ENCODE data around the gene MLYCD. TPM values are rescaled to one million over a fixed set of nuclear protein-coding genes. Genes with fewer than 3 reads are reported as not detected.

The MLYCD gene
- total and polyA plus RNA-seq, 4 donors, result 1.6 to 9.2 (median 6.8) TPM

- Histone ChIP-seq H3K4me3 (ENCODE audit: low read length in 2 of 2) (no peak overlapping the region), H3K27me3 (ENCODE audit: control insufficient read depth in 1 of 2, insufficient read depth in 2 of 2, low read length in 1 of 2) (no peaks in the 10 kb centered on the region), H3K4me1 (ENCODE audit: control insufficient read depth in 1 of 2, insufficient read depth in 2 of 2, low read length in 2 of 2) (no peaks in the 10 kb centered on the region), H3K36me3 (ENCODE audit: control insufficient read depth in 1 of 2, insufficient read depth in 2 of 2, low read length in 1 of 2) (peaks cover 0 to 5% of the 10 kb centered on the region in 2 donors), H3K27ac (ENCODE audit: low read depth in 1 of 2, low read length in 2 of 2) (no peak overlapping the region), H3K9me3 (ENCODE audit: control insufficient read depth, low read length) (no peaks in the 10 kb centered on the region)
- ATAC-seq (ENCODE audit: low FRiP score) (no peak), DNase-seq (no peak)
- 86 to 92% methylated on average over 21 of the region's 21 CpGs for WGBS, 2 donors
- intact Hi-C loops (cut with DNase I), result loop anchor here in 1 of 2 donors (5.0 kb wide), 1 partner anchor 104 kb away; no protein-coding TSS in a partner anchor
Measured at GRCh38 chr16:83958137-83958845, 59.4 kb downstream of the MLYCD start.

GRCh38 chr16:83958846-83959565 lies 60.1 kb downstream of the MLYCD start:
- H3K4me1 ChIP-seq (ENCODE audit: control insufficient read depth in 1 of 2, insufficient read depth in 2 of 2, low read length in 2 of 2), result no peaks in the 10 kb centered on the region
- H3K27me3 ChIP-seq (ENCODE audit: control insufficient read depth in 1 of 2, insufficient read depth in 2 of 2, low read length in 1 of 2), result no peaks in the 10 kb centered on the region
- 83 to 88% methylated on average over 21 of the region's 21 CpGs for WGBS, 2 donors
- ATAC-seq (ENCODE audit: low FRiP score) (no peak), DNase-seq (no peak)
- intact Hi-C loops (cut with DNase I), result loop anchor here in 1 of 2 donors (5.0 kb wide), 1 partner anchor 103 kb away; no protein-coding TSS in a partner anchor
- H3K9me3 ChIP-seq (ENCODE audit: control insufficient read depth, low read length), result no peaks in the 10 kb centered on the region
- H3K36me3 ChIP-seq (ENCODE audit: control insufficient read depth in 1 of 2, insufficient read depth in 2 of 2, low read length in 1 of 2), result peaks cover 0 to 5% of the 10 kb centered on the region in 2 donors
- no peak overlapping the region for H3K4me3 ChIP-seq (ENCODE audit: low read length in 2 of 2)
- no peak overlapping the region for H3K27ac ChIP-seq (ENCODE audit: low read depth in 1 of 2, low read length in 2 of 2)

- H3K36me3 ChIP-seq (ENCODE audit: control insufficient read depth in 1 of 2, insufficient read depth in 2 of 2, low read length in 1 of 2), result peaks cover 0 to 5% of the 10 kb centered on the region in 2 donors
- ATAC-seq (ENCODE audit: low FRiP score), result no peak
- WGBS, 2 donors, result 89 to 90% methylated on average over 12 of the region's 12 CpGs
- no peaks in the 10 kb centered on the region for H3K27me3 ChIP-seq (ENCODE audit: control insufficient read depth in 1 of 2, insufficient read depth in 2 of 2, low read length in 1 of 2)
- DNase-seq, result no peak
- H3K27ac ChIP-seq (ENCODE audit: low read depth in 1 of 2, low read length in 2 of 2), result no peak overlapping the region
- intact Hi-C loops (cut with DNase I), result loop anchor here in 1 of 2 donors (5.0 to 10.0 kb wide), 2 partner anchors 102 to 225 kb away; partner anchors contain the start of gene TAF1C
- H3K9me3 ChIP-seq (ENCODE audit: control insufficient read depth, low read length), result no peaks in the 10 kb centered on the region
- no peak overlapping the region for H3K4me3 ChIP-seq (ENCODE audit: low read length in 2 of 2)
- no peaks in the 10 kb centered on the region for H3K4me1 ChIP-seq (ENCODE audit: control insufficient read depth in 1 of 2, insufficient read depth in 2 of 2, low read length in 2 of 2)
Measured at GRCh38 chr16:83959656-83960434, 60.9 kb downstream of the MLYCD start.

GRCh38 chr16:83960521-83961249 lies 61.8 kb downstream of the MLYCD start:
- intact Hi-C loops (cut with DNase I), result loop anchor here in 1 of 2 donors (10.0 kb wide), 1 partner anchor 224 kb away; the partner anchor contains the start of gene TAF1C

GRCh38 chr16:83961591-83961990 lies 62.7 kb downstream of the MLYCD start:
- H3K36me3 ChIP-seq (ENCODE audit: control insufficient read depth in 1 of 2, insufficient read depth in 2 of 2, low read length in 1 of 2), result peaks cover 2 to 5% of the 10 kb centered on the region in 2 donors
- 90 to 93% methylated on average over 5 of the region's 5 CpGs for WGBS, 2 donors

More at GRCh38 chr16:83960521-83961249, 61.8 kb downstream of the MLYCD start:
- DNase-seq, result no peak
- ATAC-seq (ENCODE audit: low FRiP score), result no peak
- no peak overlapping the region for H3K27ac ChIP-seq (ENCODE audit: low read depth in 1 of 2, low read length in 2 of 2)
- H3K36me3 ChIP-seq (ENCODE audit: control insufficient read depth in 1 of 2, insufficient read depth in 2 of 2, low read length in 1 of 2), result peaks cover 0 to 5% of the 10 kb centered on the region in 2 donors
- no peaks in the 10 kb centered on the region for H3K27me3 ChIP-seq (ENCODE audit: control insufficient read depth in 1 of 2, insufficient read depth in 2 of 2, low read length in 1 of 2)
- no peak overlapping the region for H3K4me3 ChIP-seq (ENCODE audit: low read length in 2 of 2)
- no peaks in the 10 kb centered on the region for H3K4me1 ChIP-seq (ENCODE audit: control insufficient read depth in 1 of 2, insufficient read depth in 2 of 2, low read length in 2 of 2)
- WGBS, 2 donors, result 91 to 93% methylated on average over 29 of the region's 29 CpGs
- no peaks in the 10 kb centered on the region for H3K9me3 ChIP-seq (ENCODE audit: control insufficient read depth, low read length)

GRCh38 chr16:83963277-83964119 lies 64.6 kb downstream of the MLYCD start:
- Histone ChIP-seq H3K27me3 (ENCODE audit: control insufficient read depth in 1 of 2, insufficient read depth in 2 of 2, low read length in 1 of 2) (no peaks in the 10 kb centered on the region), H3K27ac (ENCODE audit: low read depth in 1 of 2, low read length in 2 of 2) (peak overlapping the region in 1 of 2 donors; percentile 69), H3K36me3 (ENCODE audit: control insufficient read depth in 1 of 2, insufficient read depth in 2 of 2, low read length in 1 of 2) (peaks cover 2 to 5% of the 10 kb centered on the region in 2 donors), H3K9me3 (ENCODE audit: control insufficient read depth, low read length) (no peaks in the 10 kb centered on the region), H3K4me1 (ENCODE audit: control insufficient read depth in 1 of 2, insufficient read depth in 2 of 2, low read length in 2 of 2) (no peaks in the 10 kb centered on the region), H3K4me3 (ENCODE audit: low read length in 2 of 2) (no peak overlapping the region)
- intact Hi-C loops (cut with DNase I), result loop anchor here in 1 of 2 donors (10.0 kb wide), 1 partner anchor 221 kb away; the partner anchor contains the start of gene TAF1C
- DNase-seq (peak; percentile 52 to 74), ATAC-seq (ENCODE audit: low FRiP score) (peak; percentile 5)
- 55 to 61% methylated on average over 22 of the region's 22 CpGs for WGBS, 2 donors

More at GRCh38 chr16:83961591-83961990, 62.7 kb downstream of the MLYCD start:
- H3K27ac ChIP-seq (ENCODE audit: low read depth in 1 of 2, low read length in 2 of 2), result no peak overlapping the region
- H3K9me3 ChIP-seq (ENCODE audit: control insufficient read depth, low read length), result no peaks in the 10 kb centered on the region
- no peaks in the 10 kb centered on the region for H3K27me3 ChIP-seq (ENCODE audit: control insufficient read depth in 1 of 2, insufficient read depth in 2 of 2, low read length in 1 of 2)
- H3K4me3 ChIP-seq (ENCODE audit: low read length in 2 of 2), result no peak overlapping the region
- ATAC-seq (ENCODE audit: low FRiP score) (no peak), DNase-seq (no peak)
- intact Hi-C loops (cut with DNase I), result loop anchor here in 1 of 2 donors (10.0 kb wide), 1 partner anchor 223 kb away; the partner anchor contains the start of gene TAF1C
- H3K4me1 ChIP-seq (ENCODE audit: control insufficient read depth in 1 of 2, insufficient read depth in 2 of 2, low read length in 2 of 2), result no peaks in the 10 kb centered on the region

- Histone ChIP-seq H3K4me3 (ENCODE audit: low read length in 2 of 2) (no peak overlapping the region), H3K4me1 (ENCODE audit: control insufficient read depth in 1 of 2, insufficient read depth in 2 of 2, low read length in 2 of 2) (no peaks in the 10 kb centered on the region), H3K27me3 (ENCODE audit: control insufficient read depth in 1 of 2, insufficient read depth in 2 of 2, low read length in 1 of 2) (no peaks in the 10 kb centered on the region), H3K9me3 (ENCODE audit: control insufficient read depth, low read length) (no peaks in the 10 kb centered on the region), H3K27ac (ENCODE audit: low read depth in 1 of 2, low read length in 2 of 2) (no peak overlapping the region), H3K36me3 (ENCODE audit: control insufficient read depth in 1 of 2, insufficient read depth in 2 of 2, low read length in 1 of 2) (peaks cover 2 to 5% of the 10 kb centered on the region in 2 donors)
- DNase-seq, result peak; percentile 8 to 62
- no peak for ATAC-seq (ENCODE audit: low FRiP score)
- WGBS, 2 donors, result 96% methylated on average over 26 of the region's 26 CpGs
- intact Hi-C loops (cut with DNase I), result loop anchor here (5.0 to 10.0 kb wide), 2 partner anchors 217 to 220 kb away; partner anchors contain the start of gene TAF1C (in 1 of the 2)
Measured at GRCh38 chr16:83964684-83965443, 65.9 kb downstream of the MLYCD start.
